ENCODE measurements around the gene SIN3B.

SIN3B gene

GRCh38 chr19:16807549-16808284, 21.5 kb upstream of the SIN3B start:
- TF ChIP-seq CTCF (IDR thresholded peaks at IDR 0.05; ENCODE audit: extremely low read depth, missing control alignments) = no peak

GRCh38 chr19:16814526-16815100, 14.6 kb upstream of the SIN3B start:
- TF ChIP-seq CTCF (IDR thresholded peaks at IDR 0.05; ENCODE audit: extremely low read depth, missing control alignments) = no peak
- DNase-seq (ENCODE audit: low spot score) = no peak

More at GRCh38 chr19:16807549-16808284, 21.5 kb upstream of the SIN3B start:
- DNase-seq (ENCODE audit: low spot score) = no peak

GRCh38 chr19:16820056-16820455, 9.1 kb upstream of the SIN3B start:
- no peak for DNase-seq (ENCODE audit: low spot score)
- TF ChIP-seq CTCF (IDR thresholded peaks at IDR 0.05; ENCODE audit: extremely low read depth, missing control alignments) = no peak

DNA sequence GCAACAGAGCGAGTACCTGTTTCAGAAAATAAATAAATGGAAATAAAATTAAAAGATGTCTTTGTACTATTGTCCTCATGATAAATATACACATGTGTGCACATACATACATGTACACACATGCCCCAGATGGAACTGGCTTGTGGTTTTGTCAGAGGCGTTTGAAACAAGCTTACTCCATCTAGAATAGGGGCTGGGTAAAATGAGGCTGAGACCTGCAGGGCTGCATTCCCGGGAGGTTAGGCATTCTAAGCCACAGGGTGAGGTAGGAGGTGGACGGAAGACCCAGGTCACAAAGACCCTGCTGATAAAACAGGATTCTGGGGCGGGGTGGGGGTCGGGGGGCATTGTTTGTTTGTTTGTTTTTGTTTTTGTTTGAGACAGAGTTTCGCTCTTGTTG, 8.1 kb upstream of the SIN3B start:
- no peak for TF ChIP-seq CTCF (IDR thresholded peaks at IDR 0.05; ENCODE audit: extremely low read depth, missing control alignments)
- DNase-seq (ENCODE audit: low spot score) = no peak

DNA sequence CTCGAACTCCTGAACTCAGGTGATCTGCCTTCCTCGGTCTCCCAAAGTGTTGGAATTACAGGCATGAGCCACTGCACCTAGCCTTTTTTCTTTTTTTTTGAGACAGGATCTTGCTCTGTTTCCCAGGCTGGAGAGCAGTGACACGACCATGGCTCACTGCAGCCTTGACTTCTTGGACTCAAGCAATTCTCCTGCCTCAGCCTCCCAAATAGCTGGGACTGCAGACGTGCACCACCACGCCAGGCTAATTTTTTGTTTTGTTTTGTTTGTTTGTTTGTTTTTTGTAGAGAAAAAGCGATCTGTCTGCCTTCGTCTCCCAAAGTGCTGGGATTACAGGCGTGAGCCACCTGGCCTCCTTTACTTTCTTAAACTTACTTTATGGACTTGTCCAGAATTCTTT, 6.5 kb upstream of the SIN3B start:
- no peak for TF ChIP-seq CTCF (IDR thresholded peaks at IDR 0.05; ENCODE audit: extremely low read depth, missing control alignments)

DNA sequence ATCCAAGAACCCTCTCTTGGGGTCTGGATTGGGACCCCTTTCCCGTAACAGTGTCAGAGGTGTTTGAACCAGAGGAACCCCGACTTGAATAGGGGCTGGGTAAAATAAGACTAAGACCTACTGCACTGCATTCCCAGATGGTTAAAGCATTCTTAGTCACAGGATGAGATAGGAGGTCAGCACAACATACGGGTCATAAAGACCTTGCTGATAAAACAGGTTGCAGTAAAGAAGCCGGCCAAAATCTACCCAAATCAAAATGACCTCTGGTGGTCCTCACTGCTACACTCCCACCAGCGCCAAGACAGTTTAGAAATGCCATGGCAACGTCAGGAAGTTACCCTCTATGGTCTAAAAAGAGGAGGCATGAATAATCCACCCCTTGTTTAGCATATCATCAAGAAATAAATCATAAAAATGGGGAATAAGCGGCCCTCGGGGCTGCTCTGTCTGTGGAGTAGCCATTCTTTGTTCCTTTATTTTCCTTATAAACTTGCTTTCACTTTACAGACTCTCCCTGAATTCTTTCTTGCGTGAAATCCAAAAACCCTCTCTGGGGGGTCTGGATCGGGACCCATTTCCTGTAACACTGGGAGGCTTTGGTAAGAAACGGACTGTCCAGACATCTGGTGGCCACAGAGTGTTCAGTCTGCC, 4.4 kb upstream of the SIN3B start:
- no peak for DNase-seq (ENCODE audit: low spot score)
- TF ChIP-seq CTCF (IDR thresholded peaks at IDR 0.05; ENCODE audit: extremely low read depth, missing control alignments) = no peak

More for the DNA sequence above, 6.5 kb upstream of the SIN3B start:
- no peak for DNase-seq (ENCODE audit: low spot score)
